Peyer's patch (tissue), 4 donors: ENCODE measurements around the gene RND3.

ENCODE experiments used
- POLR2A ChIP-seq, 2 donors: fragments of 450-650 bp; IDR thresholded peaks; one replicate each; pipeline ENCODE4 v1.5.1; 2017; ENCODE audit warnings: antibody characterized with exemption in 2 of 2, mild to moderate bottlenecking in 2 of 2, moderate library complexity in 2 of 2
- TF ChIP-seq, protein P1 (sequence below), 6 experiments: fragments of 450-650 bp in 4 of 6; fragments of 200-600 bp in 2 of 6; sonication (generic) in 1 of 6; IDR thresholded peaks; one replicate each; pipeline ENCODE4 v1.5.1; 2017 to 2019; ENCODE audit warnings: antibody characterized with exemption in 6 of 6, mild to moderate bottlenecking in 3 of 6, moderate library complexity in 1 of 6

DNA sequence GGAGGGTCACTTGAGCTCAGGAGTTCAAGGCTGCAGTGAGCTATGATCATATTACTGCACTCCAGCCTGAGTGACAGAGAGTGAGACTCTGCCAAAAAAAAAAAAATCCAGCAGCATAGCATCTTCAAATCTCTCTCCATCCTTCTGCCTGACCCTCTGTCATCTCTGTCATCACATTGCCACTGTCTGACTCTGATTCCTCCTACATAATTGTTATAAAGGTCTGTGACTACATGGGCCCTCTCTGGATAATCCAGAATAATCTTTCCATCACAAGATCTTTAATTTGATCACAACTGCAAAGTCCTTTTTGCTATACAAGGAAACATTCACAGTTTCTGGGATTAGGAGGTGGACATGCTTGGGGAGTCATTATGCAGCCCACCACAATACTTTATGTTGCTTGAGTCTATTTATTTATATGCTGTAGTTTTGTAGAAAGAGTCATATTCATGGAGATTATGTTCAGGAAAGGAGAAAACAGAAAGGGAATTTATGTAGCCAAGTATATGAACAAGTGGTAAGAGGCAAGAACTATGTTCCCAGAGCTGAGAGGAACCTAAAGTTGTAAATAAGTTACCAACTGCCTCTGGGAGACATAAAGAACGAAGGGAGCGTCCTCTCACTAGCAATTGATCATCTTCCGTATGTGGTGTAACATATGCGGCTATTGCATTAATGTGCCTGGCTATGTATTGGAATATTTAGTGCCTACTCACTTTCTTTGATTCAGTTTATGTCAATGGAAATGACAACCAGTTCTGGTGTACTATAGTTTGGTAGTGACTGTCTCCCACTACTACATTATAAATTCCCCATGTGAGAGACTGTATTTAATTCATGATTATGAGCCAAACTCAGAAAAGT, 21.5 kb downstream of the RND3 start:
- TF ChIP-seq, protein P1, sequence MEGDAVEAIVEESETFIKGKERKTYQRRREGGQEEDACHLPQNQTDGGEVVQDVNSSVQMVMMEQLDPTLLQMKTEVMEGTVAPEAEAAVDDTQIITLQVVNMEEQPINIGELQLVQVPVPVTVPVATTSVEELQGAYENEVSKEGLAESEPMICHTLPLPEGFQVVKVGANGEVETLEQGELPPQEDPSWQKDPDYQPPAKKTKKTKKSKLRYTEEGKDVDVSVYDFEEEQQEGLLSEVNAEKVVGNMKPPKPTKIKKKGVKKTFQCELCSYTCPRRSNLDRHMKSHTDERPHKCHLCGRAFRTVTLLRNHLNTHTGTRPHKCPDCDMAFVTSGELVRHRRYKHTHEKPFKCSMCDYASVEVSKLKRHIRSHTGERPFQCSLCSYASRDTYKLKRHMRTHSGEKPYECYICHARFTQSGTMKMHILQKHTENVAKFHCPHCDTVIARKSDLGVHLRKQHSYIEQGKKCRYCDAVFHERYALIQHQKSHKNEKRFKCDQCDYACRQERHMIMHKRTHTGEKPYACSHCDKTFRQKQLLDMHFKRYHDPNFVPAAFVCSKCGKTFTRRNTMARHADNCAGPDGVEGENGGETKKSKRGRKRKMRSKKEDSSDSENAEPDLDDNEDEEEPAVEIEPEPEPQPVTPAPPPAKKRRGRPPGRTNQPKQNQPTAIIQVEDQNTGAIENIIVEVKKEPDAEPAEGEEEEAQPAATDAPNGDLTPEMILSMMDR (IDR thresholded peaks at IDR 0.05) = no peak
- no peak for TF ChIP-seq POLR2A (IDR thresholded peaks at IDR 0.05)
